OCI-LY1 (cell line): ENCODE measurements around the gene GGNBP2.

Experiments
- H2AFZ ChIP-seq: fragments of 200-600 bp; sonication (generic), shearing (Covaris generic); 2 replicates; pipeline ENCODE4 v1.6.0; 2014; ENCODE audit warnings: antibody characterized with exemption, mild to moderate bottlenecking, low read length
- H3F3A ChIP-seq: fragments of 200-600 bp; sonication (generic), shearing (Covaris generic); 2 replicates; pipeline ENCODE4 v1.6.0; 2014; ENCODE audit warnings: mild to moderate bottlenecking, antibody characterized with exemption, low read length, moderate library complexity; ENCODE audit not compliant: insufficient read depth
- H3K27ac ChIP-seq: fragments of 200-600 bp; sonication (generic); 2 replicates; pipeline ENCODE4 v1.5.1; 2014; ENCODE audit warnings: low read length, mixed run types, mild to moderate bottlenecking, low read depth; ENCODE audit not compliant: poor library complexity, severe bottlenecking
- H3K27me3 ChIP-seq: fragments of 200-600 bp; sonication (generic); 2 replicates; pipeline ENCODE4 v1.6.0; 2014; ENCODE audit warnings: antibody characterized with exemption, mild to moderate bottlenecking, low read length, moderate library complexity; ENCODE audit not compliant: insufficient read depth
- H3K36me3 ChIP-seq: fragments of 200-600 bp; sonication (generic); 2 replicates; pipeline ENCODE4 v1.6.1; 2014; ENCODE audit warnings: mild to moderate bottlenecking, antibody characterized with exemption, low read length, moderate library complexity, mixed read lengths; ENCODE audit not compliant: insufficient read depth
- H3K4me1 ChIP-seq: fragments of 200-600 bp; sonication (generic); 2 replicates; pipeline ENCODE4 v1.5.1; 2014; ENCODE audit warnings: mild to moderate bottlenecking, low read length, moderate library complexity; ENCODE audit not compliant: insufficient read depth, severe bottlenecking
- H3K4me2 ChIP-seq: fragments of 200-600 bp; sonication (generic), shearing (Covaris generic); 2 replicates; pipeline ENCODE4 v1.6.1; 2014; ENCODE audit warnings: low read length
- H3K4me3 ChIP-seq: fragments of 200-600 bp; sonication (generic); 2 replicates; pipeline ENCODE4 v1.5.1; 2014; ENCODE audit warnings: low read length, low read depth, mild to moderate bottlenecking, mixed read lengths; ENCODE audit not compliant: poor library complexity, severe bottlenecking
- H3K79me2 ChIP-seq: fragments of 200-600 bp; shearing (Covaris generic); 2 replicates; pipeline ENCODE4 v1.6.1; 2016; ENCODE audit warnings: mixed run types, low read length, mixed read lengths; ENCODE audit not compliant: insufficient read depth
- H3K9ac ChIP-seq: fragments of 200-600 bp; sonication (generic), shearing (Covaris generic); 2 replicates; pipeline ENCODE4 v1.6.1; 2014; ENCODE audit warnings: mild to moderate bottlenecking, low read length, mixed read lengths
- H3K9me2 ChIP-seq: fragments of 200-600 bp; sonication (generic), shearing (Covaris generic); 2 replicates; pipeline ENCODE4 v1.6.1; 2014; ENCODE audit warnings: low read depth, mild to moderate bottlenecking, low read length, mixed read lengths
- H3K9me3 ChIP-seq: fragments of 200-600 bp; shearing (Covaris generic); 2 replicates; pipeline ENCODE4 v1.6.1; 2014; ENCODE audit warnings: low read length, mixed read lengths
- H4K20me1 ChIP-seq: fragments of 200-600 bp; sonication (generic), shearing (Covaris generic); 2 replicates; pipeline ENCODE4 v1.6.0; 2016; ENCODE audit warnings: mild to moderate bottlenecking, low read length; ENCODE audit not compliant: insufficient read depth
- CTCF ChIP-seq: fragments of 200-600 bp; sonication (generic), shearing (Covaris generic); IDR thresholded peaks from 2 replicates; pipeline ENCODE4 v1.5.1; 2017; ENCODE audit warnings: mild to moderate bottlenecking, antibody characterized with exemption, low read length, moderate library complexity, mixed read lengths
- EZH2 ChIP-seq: fragments of 200-600 bp; sonication (generic), shearing (Covaris generic); IDR thresholded peaks from 2 replicates; pipeline ENCODE4 v1.8.0; 2017; ENCODE audit warnings: borderline replicate concordance, mixed run types, mild to moderate bottlenecking, antibody characterized with exemption, low read length, moderate library complexity, mixed read lengths

Gene GGNBP2

GRCh38 chr17:36498155-36498554 lies 46.6 kb upstream of the GGNBP2 start:
- H4K20me1 ChIP-seq: no peaks in the 10 kb centered on the region
- H3K9ac ChIP-seq: no peak overlapping the region
- no peaks in the 10 kb centered on the region for H3K9me3 ChIP-seq
- H2AFZ ChIP-seq: no peak overlapping the region
- no peaks in the 10 kb centered on the region for H3K27me3 ChIP-seq
- no peaks in the 10 kb centered on the region for H3K79me2 ChIP-seq
- no peak overlapping the region for H3K4me2 ChIP-seq
- peaks cover 76% of the 10 kb centered on the region for H3K36me3 ChIP-seq
- H3F3A ChIP-seq: no peaks in the 10 kb centered on the region
- no peaks in the 10 kb centered on the region for H3K4me1 ChIP-seq
- H3K4me3 ChIP-seq: no peak overlapping the region
- no peak for TF ChIP-seq CTCF
- TF ChIP-seq EZH2: no peak
- H3K27ac ChIP-seq: no peak overlapping the region
- no peaks in the 10 kb centered on the region for H3K9me2 ChIP-seq

- TF ChIP-seq CTCF: no peak
- no peak for TF ChIP-seq EZH2
- H3K9ac ChIP-seq: no peak overlapping the region
- H2AFZ ChIP-seq: no peak overlapping the region
- no peak overlapping the region for H3K4me3 ChIP-seq
- no peaks in the 10 kb centered on the region for H3K4me1 ChIP-seq
- H3K27ac ChIP-seq: no peak overlapping the region
- H3K36me3 ChIP-seq: peaks cover 76% of the 10 kb centered on the region
- no peaks in the 10 kb centered on the region for H3F3A ChIP-seq
- H4K20me1 ChIP-seq: no peaks in the 10 kb centered on the region
- H3K79me2 ChIP-seq: no peaks in the 10 kb centered on the region
- no peaks in the 10 kb centered on the region for H3K9me2 ChIP-seq
- no peaks in the 10 kb centered on the region for H3K27me3 ChIP-seq
- no peaks in the 10 kb centered on the region for H3K9me3 ChIP-seq
- no peak overlapping the region for H3K4me2 ChIP-seq
These were observed 46.0 kb upstream of the GGNBP2 start for GRCh38 chr17:36498560-36499300.

GRCh38 chr17:36500745-36501225 lies 43.9 kb upstream of the GGNBP2 start:
- H3K79me2 ChIP-seq: no peaks in the 10 kb centered on the region
- no peaks in the 10 kb centered on the region for H4K20me1 ChIP-seq
- H3K27ac ChIP-seq: no peak overlapping the region
- H3F3A ChIP-seq: no peaks in the 10 kb centered on the region
- no peak overlapping the region for H3K9ac ChIP-seq
- TF ChIP-seq EZH2 (no peak), CTCF (no peak)
- H2AFZ ChIP-seq: no peak overlapping the region
- no peak overlapping the region for H3K4me2 ChIP-seq
- peaks cover 74% of the 10 kb centered on the region for H3K36me3 ChIP-seq
- no peak overlapping the region for H3K4me3 ChIP-seq
- H3K4me1 ChIP-seq: no peaks in the 10 kb centered on the region
- H3K9me2 ChIP-seq: no peaks in the 10 kb centered on the region
- no peaks in the 10 kb centered on the region for H3K9me3 ChIP-seq
- no peaks in the 10 kb centered on the region for H3K27me3 ChIP-seq
